NCI-H82 treated with DMSO at 0.1 percent for 48 hours (cell line): ENCODE measurements around the gene HRG.
"Not testable (repeated sequence)": the region's sequence is repeated elsewhere in the genome, so short reads cannot be mapped to it uniquely, and the experiment has no call there.

Source experiments
- DNase-seq: peaks from one replicate; lab custom pipeline; 2025; ENCODE audit not compliant: unreplicated experiment; lab: John Stamatoyannopoulos, UW

HRG gene, protein sequence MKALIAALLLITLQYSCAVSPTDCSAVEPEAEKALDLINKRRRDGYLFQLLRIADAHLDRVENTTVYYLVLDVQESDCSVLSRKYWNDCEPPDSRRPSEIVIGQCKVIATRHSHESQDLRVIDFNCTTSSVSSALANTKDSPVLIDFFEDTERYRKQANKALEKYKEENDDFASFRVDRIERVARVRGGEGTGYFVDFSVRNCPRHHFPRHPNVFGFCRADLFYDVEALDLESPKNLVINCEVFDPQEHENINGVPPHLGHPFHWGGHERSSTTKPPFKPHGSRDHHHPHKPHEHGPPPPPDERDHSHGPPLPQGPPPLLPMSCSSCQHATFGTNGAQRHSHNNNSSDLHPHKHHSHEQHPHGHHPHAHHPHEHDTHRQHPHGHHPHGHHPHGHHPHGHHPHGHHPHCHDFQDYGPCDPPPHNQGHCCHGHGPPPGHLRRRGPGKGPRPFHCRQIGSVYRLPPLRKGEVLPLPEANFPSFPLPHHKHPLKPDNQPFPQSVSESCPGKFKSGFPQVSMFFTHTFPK

DNA sequence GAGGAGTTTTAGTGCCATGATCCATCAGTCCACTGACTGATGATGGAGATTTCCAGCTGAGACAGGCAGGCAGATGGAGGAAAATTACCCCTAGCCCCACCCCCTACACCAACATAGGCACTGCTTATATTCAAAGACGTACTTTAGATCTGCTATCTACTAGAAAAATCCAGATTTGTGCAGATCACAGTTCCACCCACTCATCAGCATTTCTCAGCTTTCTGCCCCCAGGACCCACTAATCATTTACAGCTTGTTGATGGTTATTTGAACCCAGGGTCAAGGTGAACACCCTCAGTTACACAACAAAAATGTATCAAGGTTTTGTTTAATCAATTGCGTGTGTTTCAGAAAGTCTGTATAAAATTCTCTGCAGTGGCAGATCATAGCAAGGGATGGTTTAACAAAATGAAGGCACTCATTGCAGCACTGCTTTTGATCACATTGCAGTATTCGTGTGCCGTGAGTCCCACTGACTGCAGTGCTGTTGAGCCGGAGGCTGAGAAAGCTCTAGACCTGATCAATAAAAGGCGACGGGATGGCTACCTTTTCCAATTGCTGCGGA is at the start of gene HRG:
HRG (plus strand) TSS at position 390 of the 564 bp plus-strand sequence; CDS start at position 408, 18 bp downstream.
- no peak for DNase-seq

DNA sequence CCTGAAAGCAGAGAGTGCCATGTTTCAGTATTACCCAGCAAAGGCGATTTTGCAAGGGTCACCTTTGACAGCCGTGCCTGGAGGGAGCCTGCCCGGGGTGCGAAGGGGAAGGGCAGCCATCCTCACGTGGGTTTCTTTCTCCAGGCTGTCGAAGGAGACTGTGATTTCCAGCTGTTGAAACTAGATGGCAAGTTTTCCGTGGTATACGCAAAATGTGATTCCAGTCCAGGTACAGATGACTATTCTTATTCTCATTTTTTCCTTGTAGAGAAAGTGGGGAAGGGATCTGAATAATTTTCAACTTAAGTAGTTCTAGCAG is 49.6 kb upstream of the HRG start:
- no peak for DNase-seq

DNA sequence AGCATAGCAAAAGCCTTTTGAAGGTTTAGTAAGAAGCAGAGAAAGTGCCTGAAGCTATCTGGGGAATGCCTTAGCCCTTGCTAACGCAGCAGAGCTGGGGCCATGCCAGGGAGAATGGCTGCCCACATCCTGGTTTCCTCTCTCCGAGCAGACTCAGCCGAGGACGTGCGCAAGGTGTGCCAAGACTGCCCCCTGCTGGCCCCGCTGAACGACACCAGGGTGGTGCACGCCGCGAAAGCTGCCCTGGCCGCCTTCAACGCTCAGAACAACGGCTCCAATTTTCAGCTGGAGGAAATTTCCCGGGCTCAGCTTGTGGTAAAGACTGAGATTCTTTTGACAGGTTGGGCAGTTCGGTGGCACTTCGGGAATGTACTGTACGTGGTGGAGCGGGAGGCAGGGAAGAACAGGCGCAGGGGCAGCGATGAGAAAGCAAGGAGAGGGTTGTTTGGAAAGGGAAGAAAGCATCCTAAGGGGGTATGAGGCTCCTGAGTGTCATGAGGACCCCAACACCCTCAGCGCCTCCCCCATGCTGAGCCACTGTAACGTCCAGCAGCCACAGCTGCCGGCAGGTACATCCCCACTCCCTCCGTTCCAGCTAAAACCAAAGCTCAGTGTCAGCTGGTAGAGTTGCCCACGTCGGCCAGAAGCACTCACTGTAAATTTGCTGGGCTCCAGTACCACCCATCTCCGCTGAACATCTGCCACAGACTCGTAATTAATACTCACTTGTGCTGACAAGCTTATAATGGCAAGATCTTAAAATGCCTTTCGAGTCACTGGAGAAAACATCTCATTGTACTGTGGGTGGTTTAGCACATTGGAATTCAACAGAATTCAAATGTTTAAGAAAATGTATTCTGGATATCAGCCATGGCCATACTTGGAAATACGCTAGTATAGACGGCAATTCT is 48.5 kb upstream of the HRG start:
- peak; percentile 25 for DNase-seq

DNA sequence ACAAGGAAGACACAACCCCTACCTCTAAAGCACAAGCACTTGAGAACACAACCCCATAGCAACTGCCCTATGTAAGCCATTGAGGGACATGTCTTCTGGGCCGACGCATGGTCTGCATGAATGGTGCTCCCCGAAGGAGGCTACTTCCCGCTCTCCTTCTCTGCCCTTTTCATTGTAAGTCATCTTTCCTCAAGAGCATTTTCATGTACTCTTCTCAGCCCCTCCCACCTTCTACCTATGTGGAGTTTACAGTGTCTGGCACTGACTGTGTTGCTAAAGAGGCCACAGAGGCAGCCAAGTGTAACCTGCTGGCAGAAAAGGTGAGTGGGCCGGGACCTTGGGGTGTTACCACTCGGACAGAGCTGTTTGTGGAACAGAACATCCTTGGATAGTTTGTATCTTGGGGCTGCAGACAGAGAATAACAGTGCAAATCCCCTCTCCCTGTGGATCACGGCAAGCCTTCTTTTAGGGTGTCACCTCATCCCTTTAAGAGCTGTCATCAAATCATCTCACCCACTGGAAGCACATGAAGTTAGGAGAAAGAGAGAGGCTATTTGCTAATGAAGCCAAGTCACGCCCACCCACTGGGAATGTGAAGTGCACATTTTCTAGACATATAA is 47.4 kb upstream of the HRG start:
- no peak for DNase-seq

DNA sequence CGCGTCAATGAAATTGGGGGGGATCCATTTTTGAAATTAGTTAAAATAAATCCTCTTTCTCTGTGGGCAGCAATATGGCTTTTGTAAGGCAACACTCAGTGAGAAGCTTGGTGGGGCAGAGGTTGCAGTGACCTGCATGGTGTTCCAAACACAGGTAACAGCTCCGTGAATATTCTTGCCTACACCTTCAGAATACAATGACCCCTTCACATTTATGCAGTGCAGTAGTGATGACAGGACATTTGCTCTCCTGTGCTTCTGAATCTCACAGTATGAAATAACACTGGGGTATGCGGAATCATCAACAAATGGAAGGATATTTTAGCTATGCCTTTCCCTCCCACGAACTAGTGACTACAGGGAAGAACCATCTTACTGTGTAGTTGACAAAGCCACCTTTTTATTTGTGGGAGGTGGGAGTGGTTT is 46.0 kb upstream of the HRG start:
- no peak for DNase-seq

DNA sequence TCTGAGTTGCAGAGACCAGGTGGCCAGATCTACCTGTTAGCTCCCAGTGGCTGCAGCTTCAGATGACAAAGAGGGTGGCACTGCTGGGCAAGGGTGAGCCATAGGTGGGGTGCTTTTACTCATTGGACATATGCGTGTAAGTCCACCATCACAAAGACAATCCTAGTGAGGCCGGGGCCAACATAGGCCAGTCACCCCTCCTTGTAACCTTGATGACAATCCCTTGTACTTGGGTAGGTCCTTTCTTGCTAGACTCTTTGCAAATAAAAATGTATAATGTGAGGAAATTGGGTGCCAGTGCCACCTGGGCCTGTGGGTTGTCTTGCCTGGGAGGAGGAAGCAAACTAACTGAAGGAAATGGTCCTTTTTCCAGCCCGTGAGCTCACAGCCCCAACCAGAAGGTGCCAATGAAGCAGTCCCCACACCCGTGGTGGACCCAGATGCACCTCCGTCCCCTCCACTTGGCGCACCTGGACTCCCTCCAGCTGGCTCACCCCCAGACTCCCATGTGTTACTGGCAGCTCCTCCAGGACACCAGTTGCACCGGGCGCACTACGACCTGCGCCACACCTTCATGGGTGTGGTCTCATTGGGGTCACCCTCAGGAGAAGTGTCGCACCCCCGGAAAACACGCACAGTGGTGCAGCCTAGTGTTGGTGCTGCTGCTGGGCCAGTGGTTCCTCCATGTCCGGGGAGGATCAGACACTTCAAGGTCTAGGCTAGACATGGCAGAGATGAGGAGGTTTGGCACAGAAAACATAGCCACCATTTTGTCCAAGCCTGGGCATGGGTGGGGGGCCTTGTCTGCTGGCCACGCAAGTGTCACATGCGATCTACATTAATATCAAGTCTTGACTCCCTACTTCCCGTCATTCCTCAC is 45.4 kb upstream of the HRG start:
- no peak for DNase-seq

DNA sequence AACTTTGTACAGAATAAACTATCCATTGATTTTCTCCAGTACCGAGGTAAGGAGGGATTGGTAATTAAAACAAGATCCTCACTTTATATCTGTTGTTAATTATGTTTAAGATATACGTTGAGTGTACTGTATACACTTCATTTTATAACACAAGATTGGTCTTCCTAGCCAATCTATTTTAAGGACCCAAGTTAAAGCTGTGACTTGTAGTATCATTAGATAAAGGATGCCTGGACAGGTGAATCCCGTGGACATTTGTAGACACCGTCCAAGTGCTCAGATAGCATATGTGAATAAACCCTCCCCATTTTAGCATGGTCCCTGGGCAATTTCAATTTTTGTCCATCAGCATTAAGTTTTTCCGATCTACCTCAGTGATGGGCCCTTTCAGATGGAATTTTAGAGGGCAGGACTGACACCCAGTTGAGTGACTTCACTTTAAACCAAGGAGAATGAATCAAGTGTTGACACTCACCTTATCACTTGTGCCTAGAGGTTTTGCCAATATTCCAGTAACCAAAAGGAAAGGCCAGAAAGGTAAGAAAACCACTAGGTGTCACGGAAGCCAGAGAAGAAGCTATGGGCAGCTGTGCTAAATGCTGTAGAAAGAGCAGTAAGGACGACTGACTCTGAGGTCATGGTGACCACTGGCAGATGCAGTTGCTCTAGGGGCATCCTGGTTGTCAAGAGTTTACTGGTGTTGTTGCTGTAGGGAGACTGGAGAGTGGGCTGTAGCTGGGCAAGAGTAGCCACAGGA is 43.7 kb upstream of the HRG start:
- no peak for DNase-seq

DNA sequence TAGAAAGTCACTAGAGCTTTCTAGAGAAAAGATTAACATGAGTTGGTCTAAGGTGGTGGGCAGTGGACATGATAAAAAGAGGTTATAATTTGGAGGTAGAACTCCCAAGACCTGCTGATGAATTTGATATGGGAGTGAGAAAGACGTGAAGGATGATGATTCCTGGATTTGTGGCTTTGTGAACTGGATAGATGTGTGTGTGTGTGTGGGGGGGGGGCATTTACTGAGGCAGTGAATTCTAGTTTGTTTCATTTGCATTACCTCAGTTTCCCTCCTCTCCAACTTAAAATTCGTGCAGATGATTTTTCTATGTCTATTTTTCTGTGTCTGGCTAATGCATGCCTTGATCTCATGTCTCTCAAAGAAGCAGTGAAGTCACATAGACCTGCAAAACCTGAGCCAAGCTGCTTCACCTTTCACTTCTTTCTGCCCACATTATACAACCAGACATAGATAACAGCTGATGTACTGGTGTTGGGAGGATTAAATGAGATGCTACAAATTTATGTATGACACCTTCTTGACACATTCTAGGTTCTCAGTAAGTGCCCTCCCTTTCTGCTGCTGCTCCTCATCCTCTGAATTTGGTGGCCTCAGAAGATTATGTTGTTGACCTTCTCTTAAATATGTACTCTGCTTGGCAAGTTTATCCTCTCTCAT is 43.0 kb upstream of the HRG start:
- DNase-seq, result no peak

DNA sequence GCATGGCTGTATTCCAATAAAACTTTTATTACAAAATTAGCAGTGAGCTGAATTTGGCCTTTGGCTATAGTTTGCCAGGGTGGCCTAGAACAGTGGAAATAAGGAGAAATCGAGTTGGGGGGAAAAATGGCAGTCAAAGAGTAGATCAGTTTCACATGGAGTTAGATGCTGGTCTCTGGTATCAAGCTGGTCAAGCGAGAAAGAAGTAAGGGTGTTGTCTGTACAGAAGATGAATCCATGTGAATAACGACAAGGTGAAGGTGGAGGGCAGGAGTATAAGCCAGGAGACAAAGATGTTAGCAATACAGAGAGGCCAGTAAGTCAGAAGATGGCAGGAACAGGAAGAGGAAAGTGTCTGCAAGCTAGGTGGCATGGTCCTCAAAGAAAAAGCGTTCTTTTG is 41.2 kb upstream of the HRG start:
- no peak for DNase-seq

DNA sequence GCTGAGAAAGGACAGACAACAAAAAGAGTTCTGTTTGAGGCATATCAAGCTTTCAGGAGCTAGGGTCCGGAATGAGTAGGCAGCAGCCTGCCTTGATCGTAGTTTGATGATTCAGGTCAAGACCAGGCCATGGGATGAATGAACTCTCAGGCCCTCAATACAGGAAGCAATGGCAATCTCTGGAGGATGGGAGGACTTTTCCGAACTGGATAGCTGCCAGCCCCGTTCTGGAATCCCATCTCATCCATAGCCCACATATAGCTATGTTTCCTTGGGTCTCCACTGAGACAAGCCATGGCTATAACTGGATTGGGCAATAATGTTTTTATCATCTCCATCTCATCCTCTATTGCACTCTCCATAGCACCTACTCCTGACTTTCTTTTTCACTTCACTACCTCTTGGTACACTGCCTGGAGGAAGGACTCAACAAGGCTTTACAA is 40.2 kb upstream of the HRG start:
- DNase-seq, result no peak

DNA sequence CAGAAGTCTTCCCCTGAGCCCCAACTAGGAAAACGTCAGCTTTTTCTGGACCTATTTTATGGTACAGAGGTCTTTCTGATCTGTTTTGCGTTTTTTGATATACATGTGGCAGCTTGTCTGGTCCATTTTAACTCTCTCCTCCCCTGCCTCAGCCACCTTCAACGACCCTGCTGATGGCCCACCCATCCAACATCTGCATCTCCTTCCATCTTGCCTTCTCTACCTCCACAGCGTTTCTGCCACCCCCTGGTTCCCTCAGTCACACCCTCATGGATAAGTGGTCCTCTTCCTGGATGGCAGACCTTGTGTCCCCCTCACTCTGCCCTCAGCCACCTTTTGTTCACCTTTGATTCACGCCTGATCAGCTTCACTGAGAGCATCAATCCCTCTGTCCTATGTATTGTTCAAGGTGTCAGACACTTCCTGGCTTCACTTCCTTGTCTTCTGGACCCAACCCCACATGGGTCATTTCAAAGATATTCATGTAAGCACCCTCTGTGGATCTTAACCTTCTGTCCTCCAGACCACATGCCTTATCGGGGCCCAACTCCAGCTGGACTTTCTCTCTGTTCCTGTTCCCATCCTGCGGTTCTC is 39.5 kb upstream of the HRG start:
- DNase-seq, result no peak

DNA sequence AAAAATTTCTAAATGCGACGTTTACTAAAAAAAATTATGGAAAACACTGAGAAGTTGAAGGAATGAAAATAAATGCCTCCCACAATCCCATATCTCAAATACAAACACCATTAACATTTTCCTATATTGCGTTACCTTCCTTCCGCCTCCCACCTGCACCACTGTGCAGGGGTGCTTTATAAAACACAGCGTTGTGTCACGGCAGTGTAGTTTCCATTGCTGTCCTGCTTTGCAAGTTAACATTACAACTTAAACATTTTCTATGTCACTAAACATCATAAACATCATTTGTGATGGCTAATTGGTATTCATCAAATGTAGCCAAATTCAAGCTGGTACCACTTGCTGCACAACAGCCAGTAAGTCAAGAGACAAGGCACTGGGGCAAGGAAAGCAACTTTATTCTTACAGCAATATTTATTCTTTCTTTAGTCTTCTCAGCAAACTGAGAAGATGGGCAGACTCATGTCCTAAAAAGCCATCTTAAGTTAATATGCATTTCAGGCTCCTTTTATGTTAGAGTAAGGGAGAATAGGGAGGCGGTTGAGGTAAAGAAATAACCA is 37.9 kb upstream of the HRG start:
- DNase-seq, result no peak

DNA sequence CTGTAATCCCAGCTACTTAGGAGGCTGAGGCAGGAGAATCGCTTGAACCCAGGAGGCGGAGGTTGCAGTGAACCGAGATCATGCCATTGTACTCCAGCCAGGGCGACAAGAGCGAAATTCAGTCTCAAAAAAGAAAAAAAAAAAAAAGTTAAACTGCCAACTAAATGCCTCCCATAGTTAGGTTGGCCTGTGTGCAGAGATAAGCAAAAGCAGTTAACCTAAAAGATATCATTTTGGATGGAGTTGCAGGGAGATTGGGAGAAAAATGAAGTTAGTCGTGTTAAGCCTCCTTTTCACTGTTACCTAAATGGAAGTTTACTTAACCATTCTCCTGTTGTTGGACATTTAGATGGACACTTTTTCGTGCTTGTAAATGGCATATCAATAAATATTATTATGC is 37.1 kb upstream of the HRG start:
- no peak for DNase-seq

DNA sequence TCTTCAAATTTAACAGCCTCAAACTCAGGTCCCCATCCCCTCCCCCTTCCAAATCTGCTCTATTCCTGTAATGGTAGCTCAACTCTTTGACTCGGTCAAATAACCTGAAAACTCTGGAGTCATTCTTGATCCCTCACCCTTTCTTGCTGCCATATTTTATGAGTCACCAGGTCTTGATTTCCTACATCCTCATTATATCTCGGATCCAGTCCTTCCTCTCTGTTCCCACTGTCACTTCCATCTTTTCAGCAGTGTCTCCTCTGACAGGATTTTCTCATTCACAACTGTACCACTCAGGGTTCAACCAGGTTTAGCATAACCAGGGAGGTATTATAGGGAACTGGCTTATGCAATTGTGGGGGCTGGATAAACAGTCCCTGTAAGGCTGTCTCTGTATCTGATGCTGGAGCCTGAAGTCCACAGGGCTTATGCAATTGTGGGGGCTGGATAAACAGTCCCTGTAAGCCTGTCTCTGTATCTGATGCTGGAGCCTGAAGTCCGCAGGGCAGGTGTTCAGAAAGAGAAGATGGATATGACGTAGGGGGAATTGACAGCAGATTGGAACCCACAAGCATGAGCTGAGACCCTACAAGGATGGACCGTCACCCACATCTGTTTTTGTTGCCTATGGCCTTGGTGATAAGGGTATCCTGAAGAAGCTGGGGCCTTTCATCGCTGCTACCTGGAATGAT is 34.7 kb upstream of the HRG start:
- no peak for DNase-seq

DNA sequence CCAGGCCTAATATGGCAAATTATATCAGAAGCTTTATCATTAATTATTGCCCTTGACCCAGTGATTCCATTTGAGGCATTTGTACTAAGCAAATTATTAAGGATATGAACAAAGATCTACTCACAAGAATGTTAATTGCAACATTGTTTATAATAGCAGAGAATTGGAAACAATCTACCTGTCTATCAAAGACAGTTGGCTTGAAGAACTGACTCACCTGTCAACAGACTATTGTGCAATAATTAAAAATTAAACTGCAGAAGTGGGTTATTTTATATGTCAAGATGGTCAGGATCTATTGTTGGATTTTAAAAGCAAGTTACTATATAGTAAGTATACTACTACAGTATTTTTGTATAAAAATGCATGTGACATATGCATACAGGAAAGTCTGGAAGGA is 32.3 kb upstream of the HRG start:
- no peak for DNase-seq

DNA sequence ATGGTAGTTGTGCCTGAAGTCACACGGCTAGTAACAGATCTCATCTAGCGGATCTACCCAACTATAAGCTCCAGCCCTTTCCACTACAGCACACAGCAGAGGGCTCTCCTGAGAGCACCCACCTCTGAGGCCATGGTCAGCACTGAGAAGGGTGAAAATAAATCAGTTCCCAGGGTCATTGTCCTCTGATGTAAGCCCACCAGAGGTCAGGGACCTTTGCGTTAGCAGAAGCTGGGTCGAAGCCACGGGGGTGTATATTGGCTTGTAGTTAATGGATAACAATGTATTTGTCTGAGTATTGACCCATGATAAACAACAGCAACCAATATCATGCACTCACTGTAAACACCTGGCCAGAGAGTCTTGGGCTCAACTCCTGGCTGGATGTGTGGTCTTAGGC is 31.6 kb upstream of the HRG start:
- not testable (repeated sequence) for DNase-seq

DNA sequence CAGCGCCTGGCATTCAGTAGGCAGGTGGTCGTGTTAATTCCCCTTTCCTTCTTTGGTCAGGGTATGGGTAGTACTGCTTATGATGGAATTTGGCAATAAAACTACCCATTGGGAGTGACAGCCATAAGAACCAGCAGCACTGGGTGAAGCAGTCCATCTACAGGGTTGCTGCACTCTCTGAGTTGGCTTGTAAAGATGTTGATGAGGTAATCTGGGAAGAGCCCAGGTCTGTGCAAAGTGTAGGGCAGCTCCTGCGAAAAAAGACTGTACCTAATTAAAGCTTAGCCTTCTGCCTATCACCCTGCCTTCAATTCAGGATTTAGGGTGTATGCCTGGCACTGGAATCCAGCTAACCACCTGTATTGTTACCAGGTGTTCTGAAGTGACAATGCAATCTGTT is 30.3 kb upstream of the HRG start:
- no peak for DNase-seq

DNA sequence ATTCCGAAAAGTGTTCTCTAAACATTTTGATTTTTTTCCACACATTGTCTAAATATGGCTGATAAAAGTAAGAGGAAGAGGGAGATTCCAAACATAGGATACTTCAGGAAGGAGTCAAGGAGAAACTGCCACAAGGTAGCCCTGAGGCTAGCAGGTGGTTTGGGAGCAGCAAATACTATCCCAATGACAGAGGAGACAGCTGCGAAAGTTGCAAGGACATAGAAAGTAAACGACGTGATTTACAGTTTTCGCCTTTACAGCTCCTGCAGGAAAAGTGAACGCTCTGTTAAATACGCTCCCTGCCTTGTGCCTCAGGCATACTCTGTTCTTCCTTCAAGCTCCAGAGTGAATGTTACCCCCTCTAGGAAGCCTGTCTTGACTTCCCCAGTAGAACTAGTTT is 29.3 kb upstream of the HRG start:
- no peak for DNase-seq
